GM18867 (cell line): ENCODE measurements around the gene CTDSPL.
A peak's percentile ranks its signal among the peaks of the same experiment; 100 is the strongest.

Experiments used
- ATAC-seq: cut with Tn5 transposase; IDR thresholded peaks from one replicate; pipeline ENCODE4 v1.9.1; 2021; ENCODE audit warnings: mild to moderate bottlenecking, moderate library complexity; ENCODE audit not compliant: unreplicated experiment

CTDSPL gene

DNA sequence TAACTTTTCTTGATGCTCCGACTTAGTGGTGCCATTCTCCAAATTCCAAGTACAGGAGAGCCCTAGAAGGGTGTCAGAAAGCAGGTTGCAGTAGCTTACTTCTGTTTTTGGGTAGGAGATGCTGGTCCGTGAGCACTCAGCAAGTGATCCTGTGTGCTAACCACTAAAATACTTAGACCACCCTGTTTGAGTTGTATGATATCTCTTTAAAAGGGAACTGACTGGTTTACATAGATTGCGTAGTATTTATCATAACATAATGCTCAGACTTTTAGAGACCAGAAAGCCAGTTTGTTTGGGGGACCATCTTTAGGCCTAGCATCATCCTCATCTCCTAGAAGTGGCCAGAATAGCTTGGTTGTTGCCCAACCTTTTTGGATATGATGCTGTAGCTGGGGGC is 26.7 kb downstream of the CTDSPL start:
- ATAC-seq: no peak

DNA sequence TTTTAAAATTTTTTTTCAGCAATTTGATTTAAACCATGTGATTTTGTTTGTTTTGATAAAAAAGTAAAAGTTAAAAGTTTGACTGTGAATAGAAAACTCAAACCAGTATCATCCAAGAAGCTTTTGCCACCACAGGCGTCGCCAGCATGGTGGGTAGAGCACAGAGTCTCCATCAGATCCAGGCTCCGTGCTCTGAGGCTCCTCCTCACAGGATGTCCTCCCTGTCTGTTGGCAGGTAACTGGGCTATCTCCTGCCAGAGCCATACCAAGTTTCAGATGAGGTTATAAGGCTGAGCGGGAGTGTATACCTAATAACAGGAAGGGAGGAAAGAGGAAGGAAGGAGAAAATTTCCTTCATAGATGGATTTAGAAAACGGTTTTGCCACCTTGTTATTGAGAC is 28.8 kb downstream of the CTDSPL start:
- ATAC-seq: no peak

DNA sequence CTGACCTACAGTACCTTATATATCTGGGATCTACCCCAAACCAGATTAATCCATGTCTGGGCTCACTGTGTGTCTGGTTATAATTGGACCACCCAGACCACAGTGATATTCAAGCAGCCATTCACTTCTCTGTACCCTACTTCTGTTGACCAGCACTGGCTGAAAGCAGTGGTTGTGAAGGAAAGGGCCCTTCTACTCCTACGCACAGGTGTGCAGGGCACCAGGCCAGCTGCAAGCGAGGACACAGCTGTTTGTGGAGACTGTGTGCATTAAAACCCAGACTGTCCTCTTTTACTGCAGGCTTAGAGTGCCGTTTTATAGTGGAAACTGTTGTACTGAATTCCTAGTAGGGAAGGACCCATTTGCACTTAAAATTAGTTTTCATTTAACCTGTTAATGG is 29.5 kb downstream of the CTDSPL start:
- peak; percentile 49 for ATAC-seq

DNA sequence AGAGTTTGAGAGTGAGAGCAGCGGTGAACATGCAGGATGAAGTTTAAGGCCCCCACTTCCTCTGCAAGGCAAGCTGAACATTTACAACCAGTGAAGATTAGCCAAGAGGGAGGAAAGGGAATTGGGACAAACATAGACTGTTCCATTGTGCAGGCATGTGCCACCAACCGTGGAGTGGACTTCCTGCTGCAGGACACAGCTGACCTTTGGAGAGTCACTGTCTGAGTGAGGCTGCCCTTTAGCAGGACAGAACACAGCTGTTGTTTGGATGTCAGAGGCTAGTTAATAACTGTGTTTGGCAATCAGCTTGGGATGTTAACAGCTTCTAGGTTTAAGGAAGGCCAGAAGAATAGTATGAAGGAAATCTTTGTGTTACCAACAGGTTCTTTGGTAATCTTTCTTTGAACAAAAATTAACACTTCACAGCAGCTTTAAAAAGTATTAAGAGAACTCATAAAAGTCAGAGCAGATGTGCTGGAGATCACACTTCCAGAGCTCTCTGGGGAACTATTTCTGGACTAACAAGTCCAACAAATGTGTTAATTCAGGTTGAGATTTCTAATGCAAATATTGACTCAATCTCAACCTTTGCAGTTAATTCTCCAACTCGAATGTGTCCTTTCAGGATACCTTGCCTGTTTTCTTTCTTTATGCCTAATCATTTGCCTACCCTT is 31.4 kb downstream of the CTDSPL start:
- ATAC-seq: no peak

DNA sequence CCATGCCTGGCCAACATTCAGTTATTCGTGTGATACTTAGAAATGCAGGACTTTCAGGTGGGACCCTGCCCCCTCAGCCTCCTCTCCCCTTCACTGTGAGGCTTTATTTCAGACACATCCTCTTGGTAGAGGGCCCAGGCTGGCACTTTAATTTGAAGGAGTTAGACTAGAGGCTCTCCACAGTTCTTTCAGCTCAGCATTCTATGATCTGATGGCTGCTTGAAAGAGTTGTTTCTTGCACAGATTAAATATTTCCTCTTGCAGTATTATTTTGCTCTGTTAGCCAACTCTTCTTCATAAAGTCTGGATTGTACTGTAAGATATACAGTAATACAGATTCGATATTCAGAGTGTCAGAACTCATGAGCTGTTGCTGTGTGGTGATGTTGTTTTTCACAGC is 35.1 kb downstream of the CTDSPL start:
- no peak for ATAC-seq

DNA sequence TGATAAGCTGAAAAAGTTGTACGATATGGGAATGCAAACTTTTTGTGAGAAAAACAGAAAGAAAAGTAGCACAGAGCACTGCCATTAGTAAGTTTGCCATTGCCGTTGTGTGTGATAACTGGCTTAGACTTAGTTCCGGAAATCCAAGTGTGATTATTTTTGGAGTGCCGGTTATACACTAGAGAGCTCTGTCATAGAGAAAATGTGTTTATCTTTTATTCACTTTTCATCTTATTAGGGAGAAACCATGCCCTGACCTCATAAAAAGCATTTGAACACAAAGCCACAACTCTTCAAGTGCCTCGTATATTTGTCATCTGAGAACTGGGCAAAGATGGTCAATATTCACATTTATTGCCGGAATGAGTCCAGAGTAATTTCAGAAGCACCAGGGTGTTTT is 36.1 kb downstream of the CTDSPL start:
- no peak for ATAC-seq

DNA sequence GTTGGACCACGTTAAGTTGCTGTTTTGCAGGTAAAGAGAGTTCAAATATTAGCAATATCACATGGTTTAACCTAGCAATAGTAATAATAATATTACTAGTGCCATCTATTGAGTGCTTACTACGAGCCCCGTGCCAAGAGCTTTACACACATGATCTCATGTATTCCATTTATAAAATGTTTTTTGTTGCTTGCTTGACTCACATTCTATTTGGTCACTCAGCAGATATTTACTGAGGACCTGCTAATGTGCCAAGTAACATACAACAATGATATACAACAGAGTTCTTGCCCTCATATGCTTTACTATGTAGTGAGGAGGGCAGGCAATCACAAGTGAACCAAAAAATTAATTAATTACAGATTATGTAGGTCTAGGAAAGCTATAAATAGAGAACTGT is 36.7 kb downstream of the CTDSPL start:
- no peak for ATAC-seq

DNA sequence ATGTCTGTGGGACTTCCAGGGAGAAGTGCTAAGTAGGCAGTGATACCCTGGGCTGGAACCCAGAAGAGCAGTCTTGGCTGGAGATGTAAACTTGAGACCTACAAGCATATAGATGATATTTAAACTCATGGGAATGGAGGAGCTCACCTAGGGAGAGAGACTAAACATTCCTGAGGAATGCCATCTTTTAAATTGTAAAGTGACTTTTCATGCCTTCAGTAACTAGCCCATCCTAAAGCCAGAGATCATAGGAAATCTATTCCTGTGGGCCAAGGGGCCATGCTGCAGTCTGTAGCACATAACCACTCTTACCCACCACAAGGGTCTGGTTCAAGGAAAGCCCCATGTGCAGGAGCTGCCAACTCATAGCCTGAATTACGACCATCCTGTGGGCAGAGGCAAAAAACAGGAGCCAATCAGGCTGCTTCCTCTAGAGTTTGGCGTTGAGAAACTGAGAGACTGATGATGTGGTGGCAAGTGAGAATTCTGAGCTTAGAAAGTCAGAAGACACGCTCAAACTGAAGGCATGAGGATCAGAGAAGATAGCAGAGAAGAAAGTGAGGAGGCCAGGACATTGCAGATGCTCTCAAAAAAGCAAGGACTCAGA is 37.5 kb downstream of the CTDSPL start:
- peak; percentile 73 for ATAC-seq

DNA sequence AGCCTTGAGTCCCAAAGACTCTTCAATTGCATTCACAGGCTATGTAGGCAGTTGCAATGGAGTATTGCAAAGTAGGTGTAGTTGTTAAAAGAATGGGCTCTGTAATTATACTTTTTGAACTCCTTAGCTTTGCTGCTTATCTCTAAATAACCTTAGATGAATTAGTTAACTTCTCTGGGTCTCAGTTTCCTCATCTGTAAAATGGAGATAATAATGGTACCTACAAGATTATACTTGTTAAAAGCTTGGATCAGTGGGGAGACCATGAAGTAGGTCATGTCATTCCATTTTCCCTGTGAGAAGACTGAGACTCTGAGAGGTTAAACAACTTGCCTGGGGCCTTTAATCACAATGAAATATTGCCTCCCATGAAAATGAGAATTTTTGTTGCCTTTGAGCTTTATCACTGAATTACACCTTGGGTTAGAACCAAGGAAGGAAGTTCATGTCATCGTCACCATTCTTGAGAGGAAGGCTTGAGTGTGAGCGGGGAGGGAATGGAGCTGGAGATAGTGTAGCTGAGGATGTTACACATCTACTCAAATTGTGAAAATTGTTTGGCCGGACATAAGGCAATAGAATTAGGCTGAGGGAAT is 38.1 kb downstream of the CTDSPL start:
- ATAC-seq: no peak

DNA sequence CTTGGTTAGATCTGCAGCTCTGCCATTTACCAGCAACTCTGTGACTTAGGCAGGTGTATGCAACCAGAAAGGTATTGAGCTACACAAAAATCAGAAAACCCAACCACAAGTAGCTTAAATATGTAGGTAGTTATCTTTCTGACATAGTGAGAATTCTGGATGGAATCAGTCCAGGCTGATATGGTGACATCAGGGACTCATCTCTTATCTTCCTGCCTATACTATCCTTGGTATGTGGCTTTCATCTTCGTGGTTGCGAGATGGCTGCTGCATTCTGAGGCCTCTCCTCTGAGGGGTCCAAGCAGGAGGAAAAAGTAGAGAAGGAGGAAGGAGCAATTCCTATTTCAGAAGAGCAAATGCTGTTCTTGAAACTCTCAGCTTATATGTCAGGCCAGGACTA is 40.0 kb downstream of the CTDSPL start:
- ATAC-seq: no peak

DNA sequence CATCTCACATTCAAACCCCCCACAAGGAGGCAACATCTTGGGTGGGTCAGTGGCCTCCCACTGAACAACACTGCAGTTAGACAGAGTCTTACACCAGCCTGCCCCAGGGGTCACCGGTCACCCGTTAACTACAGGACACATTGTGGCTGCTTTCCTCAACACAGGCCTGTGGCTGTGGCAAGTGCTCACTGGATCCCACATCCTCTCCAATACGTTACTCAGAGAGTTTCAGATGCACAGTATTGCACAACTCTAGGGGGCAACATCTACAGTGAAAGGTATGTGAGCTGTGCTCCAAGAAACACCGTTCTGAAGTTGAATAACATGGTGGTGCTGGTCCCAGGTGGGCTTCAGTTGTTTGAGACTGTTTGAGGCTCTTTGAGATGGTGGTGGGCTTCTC is 41.0 kb downstream of the CTDSPL start:
- no peak for ATAC-seq

DNA sequence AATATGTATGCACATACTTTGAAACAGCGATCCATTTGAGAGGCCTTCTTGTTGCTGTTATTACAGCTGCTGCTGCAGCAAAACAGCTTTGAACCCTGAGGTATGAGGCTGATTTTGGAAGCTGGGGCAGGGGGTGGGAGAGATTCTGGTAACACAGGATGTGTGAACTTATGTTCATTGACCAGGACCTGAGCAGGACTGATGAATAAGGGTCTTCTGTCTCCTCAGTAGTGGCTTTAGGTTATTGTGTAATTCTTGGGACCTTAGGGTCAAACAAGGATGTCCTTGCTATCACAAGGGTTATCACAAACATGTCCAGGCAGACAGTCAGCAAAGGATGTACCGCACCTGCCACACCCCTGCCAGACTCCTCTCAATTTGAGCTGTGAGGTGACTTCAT is 41.6 kb downstream of the CTDSPL start:
- no peak for ATAC-seq

DNA sequence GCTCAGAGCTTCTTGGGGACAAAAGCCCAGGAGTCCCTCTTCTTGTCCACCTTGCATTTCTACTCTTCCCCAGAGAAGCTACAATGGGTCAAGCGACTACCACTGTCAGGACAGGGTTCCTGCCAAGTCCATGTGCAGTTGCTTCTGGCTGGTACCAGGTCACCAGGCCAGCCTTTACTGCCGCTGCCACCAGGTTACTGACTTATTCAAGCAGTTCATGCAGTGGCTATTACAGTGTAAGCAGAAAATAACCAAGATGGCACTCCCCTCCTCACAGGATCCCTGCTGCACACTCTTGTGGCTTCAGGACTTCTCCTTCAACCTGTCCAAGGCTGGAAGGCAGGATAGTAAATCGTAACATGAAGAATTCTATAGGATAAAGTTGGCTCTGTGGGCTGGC is 42.1 kb downstream of the CTDSPL start:
- ATAC-seq: no peak

DNA sequence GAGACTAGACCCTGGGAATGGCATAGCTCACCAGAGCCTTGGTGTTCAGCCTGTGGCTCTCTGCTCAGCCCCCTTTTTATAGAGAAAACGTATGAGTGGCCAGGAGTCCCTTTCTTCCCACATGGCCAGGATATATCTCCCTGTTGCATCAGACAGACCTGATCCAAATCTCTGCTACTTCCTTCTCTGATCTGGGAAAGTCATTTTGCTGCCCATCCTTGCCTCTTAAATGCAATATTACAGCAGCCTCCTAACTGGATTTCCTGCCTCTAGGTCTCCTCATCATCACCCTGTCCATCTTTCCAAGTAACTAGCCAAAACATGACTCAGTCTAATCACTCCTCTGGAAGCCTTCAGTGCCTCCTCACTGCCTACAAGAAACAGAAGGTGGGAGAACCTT is 42.9 kb downstream of the CTDSPL start:
- no peak for ATAC-seq

DNA sequence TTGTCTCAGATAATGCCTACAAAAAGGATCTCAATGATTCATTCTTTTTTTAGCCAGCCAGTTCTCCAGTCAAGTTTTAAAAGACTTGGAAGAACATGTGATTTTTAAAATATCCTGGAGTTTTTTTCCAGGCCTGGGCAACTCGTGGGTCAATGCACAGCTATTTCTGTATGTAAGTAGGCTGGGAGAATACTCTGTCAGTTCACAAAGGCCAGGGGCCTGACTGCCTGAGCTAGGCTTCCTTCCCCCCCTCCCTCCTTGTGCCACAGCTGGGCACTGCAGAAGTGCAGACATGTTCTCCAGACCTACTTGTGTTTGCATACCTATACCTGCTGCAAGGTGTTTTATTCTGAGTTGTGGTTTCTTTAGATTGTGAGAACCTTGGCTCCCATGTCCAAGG is 43.7 kb downstream of the CTDSPL start:
- ATAC-seq: no peak

DNA sequence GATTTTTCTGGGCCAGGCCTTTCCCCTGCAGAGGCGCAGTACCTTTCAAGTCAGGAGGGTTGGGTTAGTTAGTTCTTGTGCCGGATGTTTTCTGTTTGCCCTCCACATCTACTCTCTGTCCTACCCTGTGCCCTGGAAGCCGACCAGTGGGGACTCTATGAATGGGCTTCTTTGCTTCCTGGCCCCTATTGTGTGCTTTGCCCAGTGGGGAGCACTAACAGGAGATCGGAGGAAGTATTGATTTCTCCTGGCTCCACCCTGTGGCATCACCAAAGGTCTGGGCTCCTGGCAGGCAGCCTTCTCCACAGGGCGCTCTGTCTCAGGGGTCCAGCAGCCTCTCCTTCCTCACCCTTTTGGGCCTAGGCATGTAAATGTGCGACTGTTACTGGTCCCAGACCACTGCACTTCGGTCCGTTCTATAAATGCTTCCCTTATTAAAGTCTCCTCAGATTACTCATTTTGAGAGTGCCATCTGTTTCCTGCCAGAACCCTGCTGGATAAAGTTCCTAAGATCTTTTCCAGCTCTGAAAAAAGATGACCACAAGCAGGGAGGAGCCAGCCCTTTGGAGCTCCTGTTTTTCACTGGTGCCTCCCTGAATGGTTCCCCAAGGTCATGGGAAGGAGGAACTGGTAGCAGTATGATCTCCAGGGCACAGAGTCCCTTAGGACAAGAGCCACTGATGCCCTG is 44.5 kb downstream of the CTDSPL start:
- no peak for ATAC-seq

DNA sequence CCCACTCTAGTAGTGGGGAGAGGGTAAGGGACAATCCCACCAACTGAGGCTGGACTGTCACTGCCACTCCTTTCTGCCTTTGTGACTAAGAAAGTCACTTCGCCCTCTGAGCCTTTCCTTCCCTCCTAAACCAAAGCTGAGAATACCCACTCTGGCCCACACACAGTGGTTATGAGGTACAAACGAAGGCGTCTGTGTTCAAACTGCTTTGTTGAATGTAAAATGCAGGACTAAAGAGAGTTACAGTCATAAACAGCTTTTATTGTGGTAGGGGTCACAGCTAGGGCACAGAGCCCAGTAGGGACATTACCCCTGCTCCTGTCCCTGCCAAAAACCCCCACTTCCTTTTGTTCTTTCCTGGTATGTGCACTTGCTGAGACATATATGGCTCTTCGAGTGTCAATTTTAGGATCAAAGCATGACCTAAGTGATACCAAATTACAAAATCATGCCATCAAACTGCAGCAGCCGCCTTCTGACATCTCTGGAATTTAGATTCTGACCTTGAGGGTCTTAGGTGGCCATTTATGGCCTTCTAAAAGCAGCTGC is 45.1 kb downstream of the CTDSPL start:
- ATAC-seq: no peak

DNA sequence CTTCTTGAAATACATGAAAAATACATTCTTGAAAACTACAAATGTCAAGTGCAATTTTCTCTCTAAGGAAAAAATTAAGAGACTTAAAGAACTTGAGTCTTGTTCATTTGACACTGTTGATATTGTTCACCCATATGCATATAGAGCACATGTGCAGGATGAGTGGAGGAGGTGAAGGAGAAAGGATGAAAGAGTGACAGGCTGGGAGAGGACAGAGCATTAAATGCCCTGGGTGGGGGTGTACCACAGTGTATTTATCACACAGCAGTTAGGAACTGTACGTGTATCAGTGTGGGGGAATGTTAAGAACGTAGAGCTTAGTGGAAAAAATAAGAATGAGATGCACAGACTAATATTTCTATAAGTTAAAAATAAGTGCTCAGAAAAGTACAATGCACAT is 45.7 kb downstream of the CTDSPL start:
- no peak for ATAC-seq

DNA sequence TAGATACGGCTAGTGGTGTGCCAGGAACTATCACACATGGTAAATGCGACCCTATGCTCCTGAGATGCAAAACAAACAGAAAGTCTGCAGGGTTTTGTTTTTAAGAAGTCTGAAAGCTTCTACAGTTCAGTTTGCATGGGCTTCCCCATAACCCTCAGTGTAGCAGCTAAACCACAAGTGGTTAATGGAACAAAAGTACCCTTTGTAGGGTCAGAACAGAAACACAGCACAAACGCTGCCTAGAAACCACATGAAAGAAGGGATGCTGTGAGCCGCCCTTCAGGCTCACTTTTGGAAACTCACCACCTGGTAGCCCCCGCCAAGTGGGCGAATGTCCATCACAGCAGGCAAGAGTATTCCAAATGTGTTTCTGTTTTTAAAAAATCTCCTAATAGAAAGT is 46.2 kb downstream of the CTDSPL start:
- peak; percentile 94 for ATAC-seq

DNA sequence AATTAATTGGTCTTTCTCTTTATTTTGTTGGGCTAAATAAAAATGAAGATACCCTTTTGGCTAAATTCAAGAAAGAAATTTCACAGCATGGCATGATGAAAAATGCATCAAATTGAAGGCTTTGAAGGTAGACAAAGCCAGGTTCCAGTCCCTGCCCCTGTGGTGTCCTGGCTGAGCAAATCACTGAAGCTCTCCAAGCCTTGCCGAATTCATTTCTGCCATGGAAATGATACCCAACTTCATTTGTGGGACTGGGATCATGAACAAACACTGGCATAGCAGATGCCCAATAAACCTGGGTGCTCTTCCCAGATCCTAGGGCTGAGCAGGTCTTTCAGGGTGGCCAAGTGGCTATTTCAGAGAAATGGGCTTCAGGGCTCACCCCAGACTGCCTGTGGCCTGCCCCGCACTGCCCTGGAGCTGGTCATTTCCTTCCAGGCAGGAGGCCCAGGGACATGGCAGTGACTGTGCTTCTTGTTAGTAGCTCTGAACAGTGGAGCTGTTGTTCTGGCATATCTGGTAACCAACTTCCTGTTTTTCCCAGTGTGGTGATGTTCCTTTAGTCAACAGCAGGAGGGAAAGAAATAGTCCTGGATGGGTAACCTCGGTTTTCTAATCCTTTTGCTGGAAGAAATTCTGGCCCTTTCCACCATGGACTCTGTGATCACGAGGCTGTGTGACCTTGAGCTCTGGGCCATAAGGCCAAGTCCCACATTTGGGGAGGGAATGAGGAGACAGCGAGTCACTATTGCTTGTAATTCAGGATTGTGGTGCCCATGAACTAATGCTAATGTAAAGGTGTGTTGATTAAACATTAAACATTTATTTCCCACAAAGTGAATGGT is 47.6 kb downstream of the CTDSPL start:
- ATAC-seq: no peak
